PFSK-1 (cell line): ENCODE results near the gene GSTA4.

Source experiments
- POLR2AphosphoS5 ChIP-seq: IDR thresholded peaks from 2 replicates; pipeline ENCODE4 v1.6.1; 2012; ENCODE audit warnings: low read depth, mild to moderate bottlenecking, control low read depth, low read length, moderate library complexity
- SIN3A ChIP-seq: IDR thresholded peaks from 2 replicates; pipeline ENCODE4 v1.6.1; 2012; ENCODE audit warnings: mild to moderate bottlenecking, low read length, moderate library complexity, borderline replicate concordance; ENCODE audit not compliant: insufficient read depth
- TAF1 ChIP-seq: IDR thresholded peaks from 2 replicates; pipeline ENCODE4 v1.6.1; 2012; ENCODE audit warnings: low read length, control low read depth, borderline replicate concordance; ENCODE audit not compliant: insufficient read depth
- TF ChIP-seq, protein P1 (sequence below), 2 experiments: IDR thresholded peaks; 2 replicates each; pipeline versions ENCODE4 v1.6.1 to v1.8.0; 2011 to 2012; ENCODE audit warnings: low read depth in 2 of 2, low read length in 2 of 2, control low read depth in 1 of 2, inconsistent platforms in 1 of 2, mild to moderate bottlenecking in 1 of 2, moderate library complexity in 1 of 2; ENCODE audit not compliant: insufficient read depth in 1 of 2

DNA sequence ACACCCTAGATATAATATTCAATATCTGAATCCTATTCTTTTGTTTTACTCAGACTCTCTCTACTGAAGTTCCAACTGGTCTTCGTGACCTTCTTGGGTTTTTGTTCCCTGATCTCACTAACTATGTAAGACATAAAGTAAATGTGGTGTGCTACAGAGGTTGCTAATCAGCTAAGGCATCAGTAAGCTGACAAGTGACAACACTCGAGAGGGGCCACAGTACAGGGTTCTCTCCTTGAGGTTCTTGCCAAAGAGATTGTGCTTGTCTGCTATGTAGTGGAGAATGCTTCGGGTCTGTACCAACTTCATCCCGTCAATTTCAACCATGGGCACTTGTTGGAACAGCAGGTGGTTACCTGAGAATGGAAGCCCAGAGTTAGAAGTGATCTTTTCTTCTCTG is 9.9 kb downstream of the GSTA4 start:
- TF ChIP-seq POLR2AphosphoS5: no peak
- TF ChIP-seq TAF1: no peak
- no peak for TF ChIP-seq SIN3A
- TF ChIP-seq, protein P1, sequence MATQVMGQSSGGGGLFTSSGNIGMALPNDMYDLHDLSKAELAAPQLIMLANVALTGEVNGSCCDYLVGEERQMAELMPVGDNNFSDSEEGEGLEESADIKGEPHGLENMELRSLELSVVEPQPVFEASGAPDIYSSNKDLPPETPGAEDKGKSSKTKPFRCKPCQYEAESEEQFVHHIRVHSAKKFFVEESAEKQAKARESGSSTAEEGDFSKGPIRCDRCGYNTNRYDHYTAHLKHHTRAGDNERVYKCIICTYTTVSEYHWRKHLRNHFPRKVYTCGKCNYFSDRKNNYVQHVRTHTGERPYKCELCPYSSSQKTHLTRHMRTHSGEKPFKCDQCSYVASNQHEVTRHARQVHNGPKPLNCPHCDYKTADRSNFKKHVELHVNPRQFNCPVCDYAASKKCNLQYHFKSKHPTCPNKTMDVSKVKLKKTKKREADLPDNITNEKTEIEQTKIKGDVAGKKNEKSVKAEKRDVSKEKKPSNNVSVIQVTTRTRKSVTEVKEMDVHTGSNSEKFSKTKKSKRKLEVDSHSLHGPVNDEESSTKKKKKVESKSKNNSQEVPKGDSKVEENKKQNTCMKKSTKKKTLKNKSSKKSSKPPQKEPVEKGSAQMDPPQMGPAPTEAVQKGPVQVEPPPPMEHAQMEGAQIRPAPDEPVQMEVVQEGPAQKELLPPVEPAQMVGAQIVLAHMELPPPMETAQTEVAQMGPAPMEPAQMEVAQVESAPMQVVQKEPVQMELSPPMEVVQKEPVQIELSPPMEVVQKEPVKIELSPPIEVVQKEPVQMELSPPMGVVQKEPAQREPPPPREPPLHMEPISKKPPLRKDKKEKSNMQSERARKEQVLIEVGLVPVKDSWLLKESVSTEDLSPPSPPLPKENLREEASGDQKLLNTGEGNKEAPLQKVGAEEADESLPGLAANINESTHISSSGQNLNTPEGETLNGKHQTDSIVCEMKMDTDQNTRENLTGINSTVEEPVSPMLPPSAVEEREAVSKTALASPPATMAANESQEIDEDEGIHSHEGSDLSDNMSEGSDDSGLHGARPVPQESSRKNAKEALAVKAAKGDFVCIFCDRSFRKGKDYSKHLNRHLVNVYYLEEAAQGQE (IDR thresholded peaks at IDR 0.05; ENCODE audit: insufficient read depth in 1 of 2, low read depth in 2 of 2, low read length in 2 of 2): no peak
